Epithelial cell of esophagus (primary cell): Measurements from ENCODE around the gene KCNJ14.
A peak's percentile ranks its signal among the peaks of the same experiment; 100 is the strongest.

Experiments
- DNase-seq: peaks from one replicate; pipeline ENCODE4 v3.0.0; 2010; ENCODE audit warnings: low read depth
- H3K4me3 ChIP-seq: 2 replicates; pipeline ENCODE4 v1.5.1; 2011; ENCODE audit warnings: mild to moderate bottlenecking, low read length, control low read depth
- TF ChIP-seq, protein P1 (sequence below): IDR thresholded peaks from 2 replicates; pipeline ENCODE4 v1.5.1; 2011; ENCODE audit warnings: low read depth, mild to moderate bottlenecking, low read length, control low read depth, inconsistent platforms; ENCODE audit not compliant: insufficient read depth; ENCODE audit errors: missing control alignments

KCNJ14 gene

DNA sequence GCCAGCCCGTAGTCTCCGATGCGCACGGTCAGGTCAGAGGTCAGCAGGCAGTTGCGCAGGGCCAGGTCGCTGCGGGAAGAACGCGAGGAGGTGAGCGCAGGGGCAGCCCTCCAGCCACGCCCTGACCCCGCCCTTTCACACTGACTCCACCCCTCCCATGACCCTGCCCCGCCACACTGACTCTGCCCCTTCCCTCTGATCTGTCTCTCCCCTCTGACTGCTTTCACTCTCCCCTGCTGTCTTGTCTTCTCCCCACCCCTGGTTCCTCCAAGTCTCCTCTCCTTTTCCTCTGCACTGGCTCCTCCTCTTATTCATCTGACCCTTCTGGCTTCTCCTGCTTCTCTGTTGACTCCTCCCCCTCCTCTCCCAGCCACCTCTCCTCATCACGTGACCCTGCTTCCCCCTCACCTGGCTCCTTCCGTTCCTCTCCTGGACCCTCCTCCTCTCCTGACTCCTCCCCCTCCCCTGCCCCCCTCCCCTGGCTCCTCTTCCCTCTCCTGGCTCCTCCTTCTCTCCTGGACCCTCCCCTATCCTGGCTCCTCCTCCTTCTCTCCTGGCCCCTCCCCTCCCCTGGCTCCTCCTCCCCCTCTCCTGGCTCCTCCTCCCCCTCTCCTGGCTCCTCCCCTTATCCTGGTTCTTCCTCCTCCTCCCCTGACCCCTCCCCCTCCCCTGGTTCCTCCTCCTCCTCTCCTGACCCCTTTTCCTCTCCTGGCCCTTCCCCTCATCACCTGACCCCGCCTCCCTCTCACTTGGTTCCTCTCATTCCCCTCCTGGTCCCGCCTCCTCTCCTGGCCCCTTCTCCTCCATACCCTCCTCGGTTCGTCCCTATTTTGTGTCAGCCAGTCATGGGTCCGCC is 46.3 kb downstream of the KCNJ14 start:
- peak overlapping the region; percentile 43 for H3K4me3 ChIP-seq
- DNase-seq, result peak; percentile 99
- TF ChIP-seq, protein P1, sequence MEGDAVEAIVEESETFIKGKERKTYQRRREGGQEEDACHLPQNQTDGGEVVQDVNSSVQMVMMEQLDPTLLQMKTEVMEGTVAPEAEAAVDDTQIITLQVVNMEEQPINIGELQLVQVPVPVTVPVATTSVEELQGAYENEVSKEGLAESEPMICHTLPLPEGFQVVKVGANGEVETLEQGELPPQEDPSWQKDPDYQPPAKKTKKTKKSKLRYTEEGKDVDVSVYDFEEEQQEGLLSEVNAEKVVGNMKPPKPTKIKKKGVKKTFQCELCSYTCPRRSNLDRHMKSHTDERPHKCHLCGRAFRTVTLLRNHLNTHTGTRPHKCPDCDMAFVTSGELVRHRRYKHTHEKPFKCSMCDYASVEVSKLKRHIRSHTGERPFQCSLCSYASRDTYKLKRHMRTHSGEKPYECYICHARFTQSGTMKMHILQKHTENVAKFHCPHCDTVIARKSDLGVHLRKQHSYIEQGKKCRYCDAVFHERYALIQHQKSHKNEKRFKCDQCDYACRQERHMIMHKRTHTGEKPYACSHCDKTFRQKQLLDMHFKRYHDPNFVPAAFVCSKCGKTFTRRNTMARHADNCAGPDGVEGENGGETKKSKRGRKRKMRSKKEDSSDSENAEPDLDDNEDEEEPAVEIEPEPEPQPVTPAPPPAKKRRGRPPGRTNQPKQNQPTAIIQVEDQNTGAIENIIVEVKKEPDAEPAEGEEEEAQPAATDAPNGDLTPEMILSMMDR, result no peak

DNA sequence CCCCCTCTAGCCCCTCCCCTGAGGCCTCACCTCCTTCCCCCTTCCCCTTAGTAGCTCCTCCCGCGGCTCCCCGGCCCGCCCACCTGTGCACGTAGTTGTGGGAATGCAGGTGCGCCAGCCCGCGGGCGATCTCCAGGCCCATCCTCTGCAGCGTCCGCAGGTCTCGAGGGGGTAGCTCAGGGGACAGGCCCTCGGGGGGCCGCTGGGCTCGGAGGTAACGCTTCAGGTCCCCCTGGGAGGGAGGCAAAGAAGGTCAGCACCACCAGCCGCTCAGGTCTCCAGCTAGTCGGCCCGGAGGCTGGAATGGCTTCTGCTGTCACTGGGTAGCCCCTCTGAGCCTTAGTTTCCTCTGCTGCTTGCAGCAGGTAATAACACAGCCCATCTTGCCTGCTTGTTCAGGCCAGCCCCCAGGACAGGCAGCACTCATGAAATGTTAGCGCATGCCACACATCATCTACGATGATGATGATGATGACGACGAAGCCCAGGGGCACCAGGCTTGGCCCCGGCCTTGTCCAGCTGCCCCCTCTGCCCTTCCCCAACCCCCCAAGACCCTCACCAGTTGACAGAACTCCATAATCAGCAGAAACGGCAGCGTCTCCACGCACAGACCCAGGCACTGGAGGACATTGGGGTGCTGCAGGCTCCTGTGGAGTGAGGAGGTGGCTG is 47.1 kb downstream of the KCNJ14 start:
- TF ChIP-seq, protein P1, result no peak
- H3K4me3 ChIP-seq, result peak overlapping the region; percentile 38
- no peak for DNase-seq

DNA sequence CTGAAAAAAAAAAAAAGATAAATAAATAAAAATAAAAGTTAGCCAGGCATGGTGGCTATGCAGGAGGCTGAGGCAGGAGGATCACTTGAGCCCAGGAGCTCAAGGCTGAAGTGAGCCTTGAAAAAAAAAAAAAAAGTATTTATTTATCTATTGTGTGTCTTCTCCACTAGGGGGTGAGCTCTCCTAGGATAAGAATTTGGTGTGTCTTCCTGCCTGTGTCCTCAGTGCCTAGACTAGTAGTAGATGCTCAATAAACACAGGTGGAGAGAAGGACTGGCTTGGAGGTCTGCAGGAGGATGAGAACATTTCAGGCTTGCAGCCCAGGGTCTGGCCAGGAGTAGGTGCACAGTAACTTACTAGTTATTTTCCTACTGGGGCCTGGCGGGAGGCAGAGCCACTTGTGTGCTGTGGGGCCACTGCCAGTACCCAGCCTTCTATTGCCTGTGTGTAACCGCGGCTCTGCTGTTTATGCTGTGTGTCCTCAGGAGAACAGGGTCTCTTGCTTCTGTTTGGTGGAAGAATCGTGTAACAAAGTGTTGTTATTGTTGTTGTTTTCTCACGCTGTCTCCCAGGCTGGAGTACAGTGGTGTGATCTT is 50.9 kb downstream of the KCNJ14 start:
- no peak overlapping the region for H3K4me3 ChIP-seq
- TF ChIP-seq, protein P1, result peak; percentile 57
- DNase-seq, result peak; percentile 64

DNA sequence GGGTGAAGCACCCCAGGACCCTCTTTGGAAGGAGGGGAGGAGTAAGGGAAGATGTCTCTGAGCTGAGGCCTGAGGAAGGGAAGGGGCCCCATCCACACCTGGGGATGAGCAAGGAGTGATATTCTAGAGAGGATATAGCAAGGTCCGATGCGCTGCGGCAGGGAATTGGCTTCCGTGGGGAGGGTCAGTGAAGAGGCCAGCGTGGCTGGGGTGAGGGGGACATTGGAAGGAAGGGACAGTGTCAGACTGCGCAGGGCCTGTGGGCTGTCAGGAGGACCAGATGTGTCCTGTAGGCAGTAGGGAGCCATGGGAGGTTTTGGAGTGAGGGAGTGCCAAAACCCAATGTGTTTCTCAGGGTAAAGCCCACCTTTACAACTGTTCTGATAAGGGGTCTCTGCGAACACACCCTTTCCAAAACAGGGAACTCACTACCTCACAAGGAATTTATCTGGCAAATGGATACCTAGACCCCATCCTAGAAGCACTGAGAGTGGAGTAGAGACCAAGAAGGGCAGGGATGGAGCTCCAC is 52.6 kb downstream of the KCNJ14 start:
- DNase-seq, result no peak
- TF ChIP-seq, protein P1, result no peak
- no peak overlapping the region for H3K4me3 ChIP-seq

DNA sequence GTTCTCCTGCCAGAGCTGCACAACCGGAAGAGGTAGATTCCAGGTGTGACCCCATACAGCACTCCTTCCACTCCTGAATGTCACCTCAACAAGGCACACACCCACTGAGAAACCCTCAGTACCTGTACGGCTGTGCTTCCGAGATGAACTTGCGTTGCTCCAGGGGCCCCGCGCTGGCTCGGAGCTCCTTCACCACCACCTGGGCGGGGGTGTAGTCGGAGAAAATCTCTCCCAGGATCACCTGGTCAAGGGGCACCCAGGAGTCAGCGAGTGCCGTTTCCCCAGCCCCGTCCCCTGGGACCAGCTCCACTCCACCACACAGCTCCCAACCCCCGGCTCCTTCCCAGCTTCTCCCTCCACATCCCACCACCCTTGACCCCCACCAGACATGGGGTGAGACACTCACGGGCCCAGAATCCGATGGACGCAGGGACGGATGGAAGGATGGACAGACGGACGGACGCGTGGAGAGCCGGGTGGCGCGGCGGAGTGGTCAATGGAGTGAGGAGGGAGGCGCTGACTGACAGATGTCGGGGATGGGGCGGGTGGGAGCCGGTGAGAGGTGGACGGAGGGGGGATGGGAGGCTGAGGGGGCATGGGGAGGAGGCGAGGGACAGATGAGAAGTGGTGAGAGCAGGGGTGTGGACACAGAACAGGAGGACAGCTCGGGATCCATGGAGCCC is 53.5 kb downstream of the KCNJ14 start:
- no peak for DNase-seq
- no peak overlapping the region for H3K4me3 ChIP-seq
- TF ChIP-seq, protein P1, result no peak

DNA sequence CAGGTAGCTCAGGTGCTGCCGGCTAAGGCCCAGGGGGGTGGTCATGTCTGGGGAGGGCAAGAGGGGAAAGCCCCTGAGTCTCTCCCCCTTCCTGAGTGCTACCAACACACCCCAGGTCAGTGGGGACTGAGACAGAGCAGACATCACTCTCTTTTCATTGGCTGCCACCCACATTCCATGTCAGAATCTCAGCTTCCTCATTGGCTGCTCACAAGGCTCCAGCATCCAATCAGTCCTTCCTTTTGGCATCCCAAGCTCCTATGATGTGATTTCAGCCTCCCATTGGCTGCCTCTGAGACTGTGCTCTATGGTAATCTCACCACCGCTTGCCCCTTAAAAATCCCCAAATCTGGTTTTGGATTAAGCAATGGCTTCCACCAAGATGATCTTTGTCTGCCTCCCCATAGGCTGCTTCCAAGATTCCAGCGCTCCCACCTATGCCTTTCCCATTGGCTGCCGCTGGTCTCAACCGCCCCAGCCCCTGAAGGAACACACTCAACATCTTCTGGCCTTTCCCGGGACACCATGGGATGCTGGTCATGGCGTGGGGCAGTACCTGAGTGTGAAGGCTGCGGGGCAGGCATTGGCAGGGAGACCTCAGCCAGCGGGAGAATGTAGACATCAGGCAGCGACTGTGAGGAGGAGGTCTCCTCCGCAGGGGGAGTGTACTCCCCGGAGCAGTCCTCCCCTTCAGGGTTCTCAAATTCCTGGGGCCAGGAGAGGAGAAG is 54.3 kb downstream of the KCNJ14 start:
- H3K4me3 ChIP-seq, result no peak overlapping the region
- TF ChIP-seq, protein P1, result no peak
- DNase-seq, result no peak
